Lower leg skin (tissue), 4 donors: ENCODE results near the gene BIRC7. TPM values are rescaled to one million over a fixed set of nuclear protein-coding genes. Genes with fewer than 3 reads are reported as not detected.

Experiments
- DNase-seq, 2 donors: peaks; one replicate each; pipeline ENCODE4 v3.0.0-alpha.2; 2019; ENCODE audit warnings: low spot score in 2 of 2
- H3K4me3 ChIP-seq: fragments of 200-600 bp; sonication (generic); 2 replicates; pipeline ENCODE4 v1.5.1; 2017; ENCODE audit warnings: mild to moderate bottlenecking, low read depth; ENCODE audit not compliant: poor library complexity, severe bottlenecking
- CTCF ChIP-seq, 3 donors: fragments of 450-650 bp; IDR thresholded peaks; one replicate each; pipeline ENCODE4 v1.5.1; 2016; ENCODE audit warnings: antibody characterized with exemption in 3 of 3, mild to moderate bottlenecking in 3 of 3, moderate library complexity in 2 of 3
- POLR2A ChIP-seq, 2 donors: fragments of 450-650 bp; IDR thresholded peaks; one replicate each; pipeline ENCODE4 v1.6.1; 2016 to 2017; ENCODE audit warnings: antibody characterized with exemption in 2 of 2, mild to moderate bottlenecking in 1 of 2, moderate library complexity in 1 of 2
- WGBS, 2 donors: methylation state at CpG; one replicate each; pipeline ENCODE4 v1.1.5; 2018; 5-methylcytosine and 5-hydroxymethylcytosine counted together
- intact Hi-C: fragments of 100-400 bp; cut with DNase I; formaldehyde crosslinking; loops from one replicate; pipeline ENCODE4 v1.15.0; 2023; ENCODE audit warnings: low total_unique reads
- total RNA-seq, 4 donors: library from RNA; depleted of rRNA; stranded (reverse); fragments of >200 nt; gene quantifications; one replicate each; pipeline ENCODE4 v1.1.0, GENCODE V29; 2016

Gene BIRC7
- total RNA-seq, 4 donors from 2014 or later, result 0.53 to 2.5 (median 1.4) TPM; not detected in 1

DNA sequence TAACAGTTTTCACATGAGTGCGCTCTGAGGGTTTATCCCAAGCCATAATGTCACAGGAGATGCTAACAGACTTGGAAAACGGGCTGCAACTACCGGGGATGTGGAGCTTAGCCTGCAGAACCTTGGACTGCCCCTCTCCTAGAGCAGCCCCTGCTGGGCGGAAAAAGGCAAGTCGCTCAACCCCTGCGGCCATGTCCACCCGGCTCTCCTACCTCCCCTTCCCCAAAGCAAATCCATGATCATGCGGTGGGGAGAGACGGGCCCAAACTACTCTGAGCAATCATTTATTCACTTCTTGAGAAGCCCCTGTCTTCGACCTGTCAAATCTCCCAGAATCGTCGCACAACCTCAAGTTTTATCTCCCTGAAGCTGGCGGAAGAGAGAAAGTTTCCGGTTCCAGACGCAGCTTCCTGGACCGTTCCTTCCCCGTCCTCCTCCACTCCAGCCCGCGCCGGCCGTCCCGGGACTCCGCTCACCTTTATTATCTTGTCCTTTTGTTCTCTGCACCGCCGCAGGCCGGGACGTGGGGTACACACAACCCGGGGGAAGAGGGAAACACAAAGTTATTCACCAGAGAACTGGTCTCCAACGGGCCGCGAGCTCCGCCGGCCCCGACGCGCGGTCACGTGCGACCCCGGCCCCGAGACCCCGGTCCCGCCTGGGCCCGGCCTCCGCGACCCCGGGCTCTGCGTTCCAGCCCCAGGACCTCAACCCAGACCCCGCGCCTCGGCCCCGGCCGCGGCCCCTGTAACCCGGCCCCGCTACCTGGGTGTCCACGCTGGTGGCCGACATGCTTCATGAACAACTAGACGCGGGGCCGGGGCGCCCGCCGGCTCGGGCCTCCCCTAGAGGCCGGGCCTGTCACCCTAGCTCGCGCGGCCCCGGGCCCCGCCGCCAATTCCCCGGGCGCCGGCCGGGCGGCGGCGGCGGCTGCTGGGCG lies 20.3 kb upstream of the BIRC7 start:
- intact Hi-C loops, result no loop called here
- TF ChIP-seq POLR2A (IDR thresholded peaks at IDR 0.05) (no peak), CTCF (IDR thresholded peaks at IDR 0.05) (no peak)
- peak overlapping the region; percentile 87 for H3K4me3 ChIP-seq
- WGBS, 2 donors, result 2 to 3% methylated on average over 48 to 81 of the region's 81 CpGs
- DNase-seq, result no peak

DNA sequence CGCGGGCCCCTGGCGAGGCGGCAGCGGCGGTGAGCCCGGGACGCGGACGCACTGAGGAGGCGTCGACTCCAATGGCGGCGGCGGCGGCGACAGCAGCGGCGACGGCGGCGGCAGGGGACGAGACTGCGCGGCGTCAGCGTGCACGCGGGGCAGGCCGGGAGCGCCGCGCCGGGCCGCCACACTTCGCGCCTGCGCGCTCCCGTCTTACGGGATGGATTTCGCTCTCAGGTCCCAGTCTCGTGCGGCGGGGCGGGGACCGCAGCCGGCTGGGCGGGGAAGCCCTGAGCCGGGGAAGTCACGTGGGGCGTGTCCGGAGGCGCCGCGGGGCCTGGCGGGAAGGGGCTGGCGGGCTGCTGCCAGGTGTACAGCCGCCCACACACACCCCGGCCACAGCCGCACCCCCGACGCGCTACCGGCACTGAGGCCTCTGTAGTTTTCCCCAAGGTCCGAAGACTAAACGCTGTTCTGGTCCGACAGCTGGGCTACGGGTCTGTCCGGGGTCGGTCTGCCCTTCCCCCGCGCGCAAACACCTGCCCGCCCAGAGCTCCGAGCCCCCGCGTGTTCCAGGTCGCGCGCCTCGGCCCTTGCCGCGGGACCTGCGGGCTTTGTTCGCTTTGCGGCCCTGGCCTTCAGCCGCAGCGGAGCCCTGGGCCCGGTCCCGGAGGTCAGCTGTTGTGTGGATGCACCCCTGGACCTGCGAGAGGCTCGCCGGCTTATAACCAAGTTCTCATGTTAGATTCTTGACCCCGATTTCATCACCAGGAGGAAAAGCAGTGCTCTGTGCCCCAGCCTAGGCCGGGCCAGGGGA lies 19.5 kb upstream of the BIRC7 start, which contains the start of gene YTHDF1:
Gene YTHDF1, minus strand, starts transcription at position 91 of the 808 bp plus-strand sequence. CDS start 239 bp downstream, outside the sequence.
- intact Hi-C loops, result no loop called here
- TF ChIP-seq CTCF (IDR thresholded peaks at IDR 0.05), result peak in 1 of 3 donors; percentile 17
- TF ChIP-seq POLR2A (IDR thresholded peaks at IDR 0.05), result no peak
- WGBS, 2 donors, result 0 to 21% methylated on average over 5 to 39 of the region's 96 CpGs

DNA sequence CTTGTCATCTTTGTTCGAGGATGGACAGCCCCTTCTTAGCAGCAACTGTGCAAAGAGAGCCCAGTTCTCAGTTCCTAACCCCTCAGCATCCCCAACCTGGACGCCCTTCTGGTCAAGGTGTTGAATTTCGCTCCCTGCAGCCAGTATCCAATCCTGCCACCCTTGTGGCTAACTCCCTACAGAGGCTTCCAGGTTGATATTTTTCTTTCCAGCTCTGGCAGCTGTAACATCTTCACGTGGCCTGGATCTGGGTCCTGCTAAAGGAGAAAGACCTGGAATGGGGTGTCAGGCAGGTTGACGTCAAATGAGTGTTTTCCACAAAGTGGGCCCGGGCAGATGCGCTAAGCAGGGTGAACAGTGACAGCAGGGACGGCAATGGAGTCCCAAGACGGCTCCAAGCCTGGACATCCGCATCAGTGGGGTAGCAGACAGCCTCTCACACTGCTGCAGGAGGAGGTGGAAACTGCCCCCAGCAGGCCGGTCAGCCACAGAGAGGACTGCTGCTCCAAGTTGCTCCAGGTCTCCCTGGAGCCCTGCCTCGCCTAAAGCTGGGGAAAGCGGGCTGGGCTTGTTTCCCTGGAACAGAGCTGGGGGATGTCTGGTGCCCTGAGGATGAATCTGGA lies 18.7 kb upstream of the BIRC7 start:
- TF ChIP-seq CTCF (IDR thresholded peaks at IDR 0.05) (no peak), POLR2A (IDR thresholded peaks at IDR 0.05) (no peak)
- 80% methylated on average over 12 to 13 of the region's 13 CpGs for WGBS, 2 donors
- H3K4me3 ChIP-seq, result no peak overlapping the region
- intact Hi-C loops, result no loop called here
- DNase-seq, result no peak

More for the DNA sequence above, 19.5 kb upstream of the BIRC7 start, which contains the start of gene YTHDF1:
- peak within 1 kb of the TSS; percentile 87 for H3K4me3 ChIP-seq
- DNase-seq, result peak; percentile 94 to 99

GRCh38 chr20:63217706-63218105 lies 18.0 kb upstream of the BIRC7 start:
- DNase-seq, result no peak
- intact Hi-C loops, result no loop called here
- no peak overlapping the region for H3K4me3 ChIP-seq
- WGBS, 2 donors, result 73 to 74% methylated on average over 7 of the region's 7 CpGs
- no peak for TF ChIP-seq POLR2A (IDR thresholded peaks at IDR 0.05)
- no peak for TF ChIP-seq CTCF (IDR thresholded peaks at IDR 0.05)

GRCh38 chr20:63218701-63219446 lies 16.8 kb upstream of the BIRC7 start:
- intact Hi-C loops, result no loop called here
- no peak for DNase-seq
- H3K4me3 ChIP-seq, result no peak overlapping the region
- 77 to 86% methylated on average over 11 to 12 of the region's 13 CpGs for WGBS, 2 donors
- TF ChIP-seq POLR2A (IDR thresholded peaks at IDR 0.05) (no peak), CTCF (IDR thresholded peaks at IDR 0.05) (no peak)
